Activated B cell treated with CpG ODN at 0.5 μM for 24 hours (primary cell): ENCODE measurements around the gene ECM2. TPM values are rescaled to one million over a fixed set of nuclear protein-coding genes. Genes with fewer than 3 reads are reported as not detected.

Source experiments
- ATAC-seq: fragments of 200-7000 bp; cut with Tn5 transposase; one replicate; pipeline ENCODE4 v1.10.0; 2021; ENCODE audit warnings: low read depth, mild to moderate bottlenecking, moderate library complexity
- CTCF ChIA-PET: fragments of 350-600 bp; sonication (Branson Sonifier 250); formaldehyde crosslinking; loops from one replicate; lab custom pipeline; 2021; ENCODE audit warnings: antibody characterized with exemption; lab: Charles Lee
- POLR2A ChIA-PET: fragments of 350-600 bp; sonication (Branson Sonifier 250); formaldehyde crosslinking; loops from one replicate; lab custom pipeline; 2021; ENCODE audit warnings: antibody characterized with exemption; lab: Charles Lee
- DNase-seq: peaks from one replicate; pipeline ENCODE4 v3.0.0; 2022
- H3K27ac Mint-ChIP-seq: one replicate; pipeline ENCODE4 v1.8.0; 2020; ENCODE audit warnings: mixed read lengths
- H3K27me3 Mint-ChIP-seq: one replicate; pipeline ENCODE4 v1.8.0; 2021; ENCODE audit warnings: mixed read lengths
- H3K36me3 Mint-ChIP-seq: one replicate; pipeline ENCODE4 v1.8.0; 2021; ENCODE audit warnings: low read depth, mixed read lengths
- H3K4me1 Mint-ChIP-seq: one replicate; pipeline ENCODE4 v1.8.0; 2021; ENCODE audit warnings: mixed read lengths
- H3K4me3 Mint-ChIP-seq: one replicate; pipeline ENCODE4 v1.8.0; 2020; ENCODE audit warnings: mild to moderate bottlenecking, mixed read lengths
- H3K9me3 Mint-ChIP-seq: one replicate; pipeline ENCODE4 v1.8.0; 2020; ENCODE audit warnings: mixed read lengths
- CTCF ChIP-seq: fragments of 200-600 bp; IDR thresholded peaks from one replicate; pipeline ENCODE4 v1.8.0; 2022; ENCODE audit warnings: antibody characterized with exemption, mild to moderate bottlenecking
- intact Hi-C: fragments of 100-400 bp; cut with micrococcal nuclease; formaldehyde crosslinking; loops from one replicate; pipeline ENCODE4 v1.15.1; 2024
- total RNA-seq: library from RNA; stranded (reverse); gene quantifications from 2 replicates; pipeline ENCODE4 v1.2.3, GENCODE V29; 2022

The ECM2 gene
- total RNA-seq, 1 donor from 2014 or later: not detected

- H3K36me3 Mint-ChIP-seq: no peaks in the 10 kb centered on the region
- DNase-seq (no peak), ATAC-seq (no peak)
- CTCF ChIA-PET: no interaction called here
- peaks cover 2% of the 10 kb centered on the region for H3K4me1 Mint-ChIP-seq
- H3K27ac Mint-ChIP-seq: no peak overlapping the region
- no peaks in the 10 kb centered on the region for H3K9me3 Mint-ChIP-seq
- no peak overlapping the region for H3K4me3 Mint-ChIP-seq
- H3K27me3 Mint-ChIP-seq: no peaks in the 10 kb centered on the region
- intact Hi-C loops: no loop called here
- POLR2A ChIA-PET: no interaction called here
- TF ChIP-seq CTCF: no peak
Measured at GRCh38 chr9:92483627-92484545, 51.9 kb downstream of the ECM2 start.

GRCh38 chr9:92482805-92483204, 53.0 kb downstream of the ECM2 start:
- no peak for TF ChIP-seq CTCF
- Mint-ChIP-seq H3K9me3 (no peaks in the 10 kb centered on the region), H3K36me3 (no peaks in the 10 kb centered on the region), H3K27me3 (no peaks in the 10 kb centered on the region), H3K27ac (no peak overlapping the region), H3K4me1 (peaks cover 2% of the 10 kb centered on the region), H3K4me3 (no peak overlapping the region)
- intact Hi-C loops: no loop called here
- ATAC-seq (no peak), DNase-seq (no peak)
- CTCF ChIA-PET: no interaction called here
- POLR2A ChIA-PET: no interaction called here

GRCh38 chr9:92482329-92482728, 53.5 kb downstream of the ECM2 start, which contains the start of gene ASPN:
Gene ASPN (minus strand): TSS chr9:92482506.
- no peaks in the 10 kb centered on the region for H3K27me3 Mint-ChIP-seq
- H3K4me1 Mint-ChIP-seq: peaks cover 2% of the 10 kb centered on the region
- ATAC-seq: no peak
- H3K36me3 Mint-ChIP-seq: no peaks in the 10 kb centered on the region
- no peak within 1 kb of the TSS for H3K27ac Mint-ChIP-seq
- intact Hi-C loops: no loop called here
- H3K9me3 Mint-ChIP-seq: no peaks in the 10 kb centered on the region
- ChIA-PET CTCF (no interaction called here), POLR2A (interaction anchor here (0.5 kb wide), 1 partner anchor 195 kb away, joined by 4 read pairs; no protein-coding TSS in a partner anchor)
- no peak for TF ChIP-seq CTCF
- H3K4me3 Mint-ChIP-seq: no peak within 1 kb of the TSS
- no peak for DNase-seq

DNA sequence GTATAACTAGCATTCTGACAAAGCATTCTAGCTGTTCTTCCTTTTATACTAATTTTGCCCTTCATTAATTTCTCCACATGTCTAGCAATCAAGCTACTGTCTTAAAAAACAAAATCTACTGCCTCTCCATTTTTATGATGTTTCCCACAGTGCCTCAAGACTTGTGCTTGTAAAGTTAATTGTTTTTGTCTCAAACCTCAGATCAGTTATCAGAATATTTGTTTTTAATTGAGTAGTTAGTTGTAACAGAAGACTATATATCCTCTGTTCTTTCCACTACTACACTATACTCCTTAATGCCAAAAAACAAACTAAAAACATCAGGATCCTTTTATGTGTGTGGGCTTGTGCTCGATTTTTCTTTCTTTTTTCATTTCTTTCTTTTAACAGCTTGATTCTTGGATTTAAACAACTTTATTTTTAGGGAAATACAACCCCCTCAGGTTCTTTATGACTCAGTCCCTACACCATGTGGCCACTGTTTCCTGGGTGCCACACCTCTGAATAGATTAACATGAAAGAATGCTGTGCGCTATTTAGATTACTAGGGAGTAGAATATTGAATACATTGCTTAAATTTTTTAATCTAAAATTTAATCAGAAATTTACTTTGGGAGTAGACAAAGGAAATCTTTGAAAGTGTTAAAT, 54.7 kb downstream of the ECM2 start:
- intact Hi-C loops: no loop called here
- H3K9me3 Mint-ChIP-seq: no peaks in the 10 kb centered on the region
- no peak overlapping the region for H3K27ac Mint-ChIP-seq
- DNase-seq (no peak), ATAC-seq (no peak)
- ChIA-PET CTCF (no interaction called here), POLR2A (no interaction called here)
- H3K4me3 Mint-ChIP-seq: no peak overlapping the region
- no peaks in the 10 kb centered on the region for H3K36me3 Mint-ChIP-seq
- peaks cover 2% of the 10 kb centered on the region for H3K4me1 Mint-ChIP-seq
- no peak for TF ChIP-seq CTCF
- no peaks in the 10 kb centered on the region for H3K27me3 Mint-ChIP-seq

DNA sequence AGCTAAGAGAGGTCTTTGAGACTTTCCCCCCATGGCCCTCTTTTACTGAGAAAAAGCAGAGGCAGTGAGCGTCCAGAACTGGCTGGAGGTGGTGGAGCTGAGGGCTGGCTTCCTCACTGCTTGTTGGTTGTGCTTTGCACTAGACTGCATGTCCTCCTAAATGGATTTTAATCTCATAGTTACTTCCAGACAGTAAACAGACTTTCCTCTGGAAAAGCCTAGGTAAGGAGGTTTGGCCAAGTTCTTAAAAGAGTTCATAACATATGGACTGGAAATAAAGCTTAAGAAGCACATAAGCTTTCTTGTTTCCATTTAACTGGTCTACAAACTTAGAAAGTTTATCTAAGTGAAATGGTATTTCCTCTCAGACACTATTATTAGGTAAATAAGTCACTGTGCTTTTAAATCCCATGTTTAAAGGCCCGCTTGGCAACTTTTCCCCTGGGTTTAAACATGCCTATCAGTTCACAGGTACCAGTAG, 55.5 kb downstream of the ECM2 start:
- Mint-ChIP-seq H3K4me3 (no peak overlapping the region), H3K27me3 (no peaks in the 10 kb centered on the region), H3K27ac (no peak overlapping the region), H3K4me1 (peaks cover 2% of the 10 kb centered on the region), H3K36me3 (no peaks in the 10 kb centered on the region), H3K9me3 (no peaks in the 10 kb centered on the region)
- CTCF ChIA-PET: no interaction called here
- ATAC-seq: no peak
- TF ChIP-seq CTCF: no peak
- POLR2A ChIA-PET: no interaction called here
- no peak for DNase-seq
- intact Hi-C loops: no loop called here
